Activated CD4-positive, alpha-beta T cell treated with anti-CD3 and anti-CD28 coated beads, Interleukin-2, amount 10 ng/mL, durations not matched to agents 24 days and 14 days (primary cell): ENCODE measurements around the gene ADAM20. TPM values are rescaled to one million over a fixed set of nuclear protein-coding genes. Genes with fewer than 3 reads are reported as not detected.

Experiments used
- DNase-seq: peaks from one replicate; pipeline ENCODE4 v3.0.0; 2022
- H3K27ac Mint-ChIP-seq: one replicate; pipeline ENCODE4 v1.8.0; 2022; ENCODE audit warnings: mild to moderate bottlenecking, mixed read lengths
- H3K27me3 Mint-ChIP-seq: one replicate; pipeline ENCODE4 v1.8.0; 2022; ENCODE audit warnings: mixed read lengths
- H3K36me3 Mint-ChIP-seq: one replicate; pipeline ENCODE4 v1.8.0; 2022; ENCODE audit warnings: low read depth, mild to moderate bottlenecking, mixed read lengths
- H3K4me1 Mint-ChIP-seq: one replicate; pipeline ENCODE4 v1.8.0; 2021; ENCODE audit warnings: mixed read lengths
- H3K4me3 Mint-ChIP-seq: one replicate; pipeline ENCODE4 v1.8.0; 2022; ENCODE audit warnings: mild to moderate bottlenecking, moderate library complexity, mixed read lengths
- H3K9me3 Mint-ChIP-seq: one replicate; pipeline ENCODE4 v1.8.0; 2021; ENCODE audit warnings: mixed read lengths
- intact Hi-C: fragments of 100-400 bp; cut with micrococcal nuclease; formaldehyde crosslinking; loops from one replicate; pipeline ENCODE4 v1.15.1; 2023
- total RNA-seq: library from RNA; stranded (reverse); gene quantifications from 2 replicates; pipeline ENCODE4 v1.2.3, GENCODE V29; 2022

Gene ADAM20
- 0.19 and 0.44 TPM in 2 replicates for total RNA-seq

- no peak within 1 kb of the TSS for H3K4me3 Mint-ChIP-seq
- intact Hi-C loops: no loop called here
- DNase-seq: no peak
- no peaks in the 10 kb centered on the region for H3K27me3 Mint-ChIP-seq
- peaks cover 11% of the 10 kb centered on the region for H3K9me3 Mint-ChIP-seq
- H3K36me3 Mint-ChIP-seq: peaks cover 5% of the 10 kb centered on the region
- H3K4me1 Mint-ChIP-seq: peaks cover 12% of the 10 kb centered on the region
- H3K27ac Mint-ChIP-seq: no peak within 1 kb of the TSS
Measured at GRCh38 chr14:70534904-70535303, at the start of gene ADAM20. ADAM20 (minus strand) TSS chr14:70535004; CDS start chr14:70524757, 10,247 bp downstream.

- Mint-ChIP-seq H3K4me3 (no peak overlapping the region), H3K36me3 (peaks cover 46% of the 10 kb centered on the region), H3K4me1 (no peaks in the 10 kb centered on the region), H3K27ac (no peak overlapping the region), H3K27me3 (no peaks in the 10 kb centered on the region), H3K9me3 (peaks cover 15% of the 10 kb centered on the region)
- no peak for DNase-seq
- intact Hi-C loops: no loop called here
Measured at GRCh38 chr14:70576891-70577290, 42.1 kb upstream of the ADAM20 start.

- Mint-ChIP-seq H3K9me3 (peaks cover 22% of the 10 kb centered on the region), H3K27me3 (no peaks in the 10 kb centered on the region), H3K4me1 (peaks cover 5% of the 10 kb centered on the region), H3K27ac (no peak overlapping the region), H3K4me3 (no peak overlapping the region), H3K36me3 (peaks cover 47% of the 10 kb centered on the region)
- intact Hi-C loops: no loop called here
- DNase-seq: no peak
Measured at GRCh38 chr14:70573050-70573449, 38.2 kb upstream of the ADAM20 start.

GRCh38 chr14:70571139-70571538 is 36.3 kb upstream of the ADAM20 start:
- H3K4me3 Mint-ChIP-seq: no peak overlapping the region
- intact Hi-C loops: no loop called here
- H3K4me1 Mint-ChIP-seq: peaks cover 6% of the 10 kb centered on the region
- DNase-seq: no peak
- H3K36me3 Mint-ChIP-seq: peaks cover 53% of the 10 kb centered on the region
- H3K27ac Mint-ChIP-seq: no peak overlapping the region
- peaks cover 22% of the 10 kb centered on the region for H3K9me3 Mint-ChIP-seq
- H3K27me3 Mint-ChIP-seq: no peaks in the 10 kb centered on the region

GRCh38 chr14:70567791-70568190 is 33.0 kb upstream of the ADAM20 start:
- Mint-ChIP-seq H3K27me3 (no peaks in the 10 kb centered on the region), H3K36me3 (peaks cover 62% of the 10 kb centered on the region), H3K4me1 (peaks cover 6% of the 10 kb centered on the region), H3K27ac (no peak overlapping the region), H3K4me3 (no peak overlapping the region), H3K9me3 (peaks cover 22% of the 10 kb centered on the region)
- intact Hi-C loops: no loop called here
- peak; percentile 76 for DNase-seq

- H3K27me3 Mint-ChIP-seq: no peaks in the 10 kb centered on the region
- H3K36me3 Mint-ChIP-seq: peaks cover 58% of the 10 kb centered on the region
- H3K4me1 Mint-ChIP-seq: peaks cover 2% of the 10 kb centered on the region
- intact Hi-C loops: no loop called here
- H3K27ac Mint-ChIP-seq: no peak overlapping the region
- H3K9me3 Mint-ChIP-seq: peaks cover 13% of the 10 kb centered on the region
- no peak for DNase-seq
- H3K4me3 Mint-ChIP-seq: no peak overlapping the region
Measured at GRCh38 chr14:70563869-70564268, 29.1 kb upstream of the ADAM20 start.

GRCh38 chr14:70563417-70563816 is 28.6 kb upstream of the ADAM20 start:
- peaks cover 2% of the 10 kb centered on the region for H3K4me1 Mint-ChIP-seq
- intact Hi-C loops: no loop called here
- peaks cover 13% of the 10 kb centered on the region for H3K9me3 Mint-ChIP-seq
- no peaks in the 10 kb centered on the region for H3K27me3 Mint-ChIP-seq
- H3K36me3 Mint-ChIP-seq: peaks cover 58% of the 10 kb centered on the region
- H3K27ac Mint-ChIP-seq: no peak overlapping the region
- no peak for DNase-seq
- no peak overlapping the region for H3K4me3 Mint-ChIP-seq

- intact Hi-C loops: no loop called here
- H3K9me3 Mint-ChIP-seq: peaks cover 8% of the 10 kb centered on the region
- DNase-seq: no peak
- H3K4me1 Mint-ChIP-seq: no peaks in the 10 kb centered on the region
- no peak overlapping the region for H3K4me3 Mint-ChIP-seq
- H3K27ac Mint-ChIP-seq: no peak overlapping the region
- H3K36me3 Mint-ChIP-seq: peaks cover 28% of the 10 kb centered on the region
- no peaks in the 10 kb centered on the region for H3K27me3 Mint-ChIP-seq
Measured at GRCh38 chr14:70558356-70558755, 23.6 kb upstream of the ADAM20 start.

- H3K4me1 Mint-ChIP-seq: no peaks in the 10 kb centered on the region
- peaks cover 6% of the 10 kb centered on the region for H3K36me3 Mint-ChIP-seq
- intact Hi-C loops: no loop called here
- H3K27me3 Mint-ChIP-seq: no peaks in the 10 kb centered on the region
- H3K27ac Mint-ChIP-seq: no peak overlapping the region
- H3K4me3 Mint-ChIP-seq: no peak overlapping the region
- peaks cover 3% of the 10 kb centered on the region for H3K9me3 Mint-ChIP-seq
- no peak for DNase-seq
Measured at GRCh38 chr14:70555890-70556289, 21.1 kb upstream of the ADAM20 start.

GRCh38 chr14:70538087-70538486 is 3.3 kb upstream of the ADAM20 start:
- Mint-ChIP-seq H3K27ac (no peak overlapping the region), H3K4me3 (no peak overlapping the region), H3K36me3 (peaks cover 2% of the 10 kb centered on the region), H3K9me3 (peaks cover 4% of the 10 kb centered on the region), H3K4me1 (peaks cover 12% of the 10 kb centered on the region), H3K27me3 (no peaks in the 10 kb centered on the region)
- no peak for DNase-seq
- intact Hi-C loops: no loop called here

- H3K36me3 Mint-ChIP-seq: peaks cover 3% of the 10 kb centered on the region
- intact Hi-C loops: no loop called here
- H3K4me1 Mint-ChIP-seq: peaks cover 12% of the 10 kb centered on the region
- no peak overlapping the region for H3K4me3 Mint-ChIP-seq
- no peak overlapping the region for H3K27ac Mint-ChIP-seq
- peaks cover 7% of the 10 kb centered on the region for H3K9me3 Mint-ChIP-seq
- no peaks in the 10 kb centered on the region for H3K27me3 Mint-ChIP-seq
- DNase-seq: no peak
Measured at GRCh38 chr14:70536830-70537229, 2.0 kb upstream of the ADAM20 start.

GRCh38 chr14:70530417-70530816 is 4.4 kb downstream of the ADAM20 start:
- intact Hi-C loops: no loop called here
- Mint-ChIP-seq H3K9me3 (peaks cover 11% of the 10 kb centered on the region), H3K4me3 (no peak overlapping the region), H3K27me3 (no peaks in the 10 kb centered on the region), H3K4me1 (no peaks in the 10 kb centered on the region), H3K27ac (no peak overlapping the region), H3K36me3 (peaks cover 3% of the 10 kb centered on the region)
- no peak for DNase-seq

GRCh38 chr14:70527501-70528105 is 7.2 kb downstream of the ADAM20 start:
- Mint-ChIP-seq H3K4me1 (no peaks in the 10 kb centered on the region), H3K9me3 (peaks cover 5% of the 10 kb centered on the region), H3K27me3 (no peaks in the 10 kb centered on the region), H3K27ac (no peak overlapping the region), H3K36me3 (peaks cover 3% of the 10 kb centered on the region), H3K4me3 (no peak overlapping the region)
- intact Hi-C loops: no loop called here
- DNase-seq: no peak

- Mint-ChIP-seq H3K9me3 (peaks cover 8% of the 10 kb centered on the region), H3K4me3 (no peak overlapping the region), H3K27me3 (no peaks in the 10 kb centered on the region), H3K36me3 (peaks cover 3% of the 10 kb centered on the region), H3K4me1 (no peaks in the 10 kb centered on the region), H3K27ac (no peak overlapping the region)
- no peak for DNase-seq
- intact Hi-C loops: no loop called here
Measured at GRCh38 chr14:70525691-70526090, 9.1 kb downstream of the ADAM20 start.

- Mint-ChIP-seq H3K36me3 (peaks cover 2% of the 10 kb centered on the region), H3K4me1 (peaks cover 17% of the 10 kb centered on the region), H3K9me3 (peaks cover 15% of the 10 kb centered on the region), H3K27ac (no peak overlapping the region), H3K4me3 (no peak overlapping the region), H3K27me3 (no peaks in the 10 kb centered on the region)
- intact Hi-C loops: no loop called here
- DNase-seq: no peak
Measured at GRCh38 chr14:70515811-70516210, 19.0 kb downstream of the ADAM20 start.
